ENCODE data around the gene SUMO3.

GRCh38 chr21:44767834-44768831 is 49.7 kb downstream of the SUMO3 start:
- TF ChIP-seq YY1 (IDR thresholded peaks at IDR 0.05; ENCODE audit: low read depth, low read length) (no peak), TCF12 (IDR thresholded peaks at IDR 0.05; ENCODE audit: low read depth, low read length) (no peak), CTCF (IDR thresholded peaks at IDR 0.05; ENCODE audit: control extremely low read depth in 1 of 3, insufficient read depth in 1 of 3, low read depth in 1 of 3, low read length in 3 of 3) (no peak), HDAC2 (IDR thresholded peaks at IDR 0.05; ENCODE audit: borderline replicate concordance in 1 of 2, low read depth in 2 of 2, low read length in 2 of 2) (no peak), BRCA1 (IDR thresholded peaks at IDR 0.05; ENCODE audit: low read depth, low read length) (no peak)
